Kasumi-1 (cell line): ENCODE measurements around the gene BTRC.
"Not testable (repeated sequence)": the region's sequence is repeated elsewhere in the genome, so short reads cannot be mapped to it uniquely, and the experiment has no call there.

Source experiments
- DNase-seq, 2 experiments: peaks; one replicate each; lab custom pipeline; 2025; lab: John Stamatoyannopoulos, UW

The BTRC gene

DNA sequence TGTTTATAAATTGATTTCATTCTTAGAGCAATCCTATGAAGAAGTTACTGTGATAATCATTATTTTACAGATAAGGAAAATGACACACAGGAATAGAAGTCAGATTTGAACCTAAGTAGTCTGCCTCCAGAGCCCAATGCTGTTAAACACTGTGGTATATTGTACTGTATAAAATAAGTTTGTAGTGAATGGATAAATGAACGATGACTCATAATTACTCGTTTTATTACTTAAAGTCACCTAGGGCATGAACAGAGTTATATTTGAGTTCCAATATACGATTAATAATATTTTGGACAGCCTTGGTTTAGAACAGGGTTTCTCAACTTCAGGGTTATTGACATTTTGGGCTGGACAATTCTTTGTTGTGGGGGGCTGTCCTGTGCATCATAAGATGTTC lies 7.8 kb upstream of the BTRC start:
- no peak for DNase-seq

DNA sequence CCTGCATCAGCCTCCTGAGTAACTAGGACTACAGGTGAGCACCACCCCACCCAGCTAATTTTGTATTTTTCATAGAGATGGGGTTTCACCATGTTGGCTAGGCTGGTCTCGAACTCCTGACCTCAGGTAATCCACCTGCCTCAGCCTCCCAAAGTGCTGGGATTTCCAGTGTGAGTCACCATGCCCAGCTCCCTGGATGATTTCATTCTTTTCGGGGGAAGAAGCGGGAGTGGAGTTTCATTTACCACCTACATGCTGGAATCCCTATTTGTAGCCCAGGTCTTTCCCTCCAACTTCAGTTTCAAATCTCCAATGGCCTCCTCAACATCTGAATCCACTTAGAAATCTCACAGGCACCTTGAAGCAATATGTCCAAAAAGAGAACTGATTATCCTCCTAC lies 2.9 kb upstream of the BTRC start:
- no peak for DNase-seq

DNA sequence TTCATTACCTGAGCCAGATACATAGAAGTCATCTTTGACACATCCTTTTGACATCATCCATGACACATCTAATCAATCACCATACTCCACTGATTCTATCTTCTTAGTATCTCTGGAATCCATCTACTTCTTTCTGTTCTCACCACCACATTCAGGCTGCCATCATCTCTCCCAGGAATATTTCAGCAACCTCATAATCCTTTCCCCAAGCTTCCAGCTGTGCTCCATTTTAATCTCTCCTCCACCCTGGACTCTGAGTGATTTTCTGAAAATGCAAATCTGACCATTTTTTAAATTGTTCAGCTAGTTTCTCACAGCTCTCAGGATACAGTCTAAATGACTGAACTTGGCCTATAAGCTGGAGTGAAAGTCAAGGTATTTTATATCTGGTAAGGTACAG lies 2.5 kb upstream of the BTRC start:
- DNase-seq = no peak

DNA sequence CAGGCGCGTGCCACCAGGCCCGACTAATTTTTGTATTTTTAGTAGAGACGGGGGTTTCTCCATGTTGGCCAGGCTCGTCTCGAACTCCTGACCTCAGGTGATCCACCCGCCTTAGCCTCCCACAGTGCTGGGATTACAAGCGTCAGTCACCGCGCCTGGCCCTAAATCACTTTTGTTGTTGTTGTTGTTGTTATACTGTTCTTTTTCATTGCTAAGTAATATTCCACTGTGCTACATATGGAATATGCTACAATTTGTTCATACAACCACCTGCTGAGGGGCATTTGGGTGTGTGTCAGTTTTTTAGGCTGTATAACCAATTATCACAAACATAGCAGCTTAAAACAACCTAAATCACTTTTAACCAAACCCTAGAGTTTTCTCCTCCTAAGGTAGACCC lies 1.1 kb upstream of the BTRC start:
- DNase-seq = not testable (repeated sequence)

DNA sequence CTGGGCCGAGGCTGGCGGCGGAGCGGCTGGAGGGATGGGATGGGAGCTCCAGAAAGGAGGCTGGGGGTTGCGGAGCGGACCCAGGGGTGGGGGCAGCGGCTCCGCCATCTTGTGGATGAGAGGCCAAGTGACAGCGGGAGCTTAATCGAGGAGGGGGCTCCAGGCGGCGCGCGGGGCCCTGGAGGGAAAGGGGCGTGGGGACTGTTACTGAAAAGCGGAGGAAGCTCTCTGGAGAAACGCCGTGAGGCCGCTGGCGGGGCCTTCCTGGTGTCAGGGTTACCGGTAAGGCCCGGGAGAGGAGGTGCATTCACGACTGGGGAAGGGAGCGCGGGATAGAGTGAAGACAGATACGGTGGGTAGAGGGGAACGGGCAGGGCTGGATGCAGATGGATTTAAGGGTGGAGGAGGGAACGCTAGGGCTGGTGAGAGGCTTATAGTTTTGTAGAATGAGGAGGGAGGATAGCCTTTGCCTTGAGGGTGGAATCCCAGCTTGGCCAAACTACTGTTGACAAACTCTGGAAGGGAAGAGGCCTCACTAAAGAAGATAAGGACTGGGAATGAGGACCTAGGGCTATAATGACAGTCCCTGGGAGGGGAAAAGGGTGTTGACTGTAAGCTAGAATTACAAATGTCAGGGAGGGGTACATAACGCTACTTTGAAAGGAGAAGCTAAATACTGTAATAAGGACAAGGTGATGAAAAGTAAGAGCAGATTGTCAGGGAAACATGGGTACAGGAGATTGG lies 535 bp downstream of the BTRC start:
- DNase-seq = peak; percentile 74 to 76

DNA sequence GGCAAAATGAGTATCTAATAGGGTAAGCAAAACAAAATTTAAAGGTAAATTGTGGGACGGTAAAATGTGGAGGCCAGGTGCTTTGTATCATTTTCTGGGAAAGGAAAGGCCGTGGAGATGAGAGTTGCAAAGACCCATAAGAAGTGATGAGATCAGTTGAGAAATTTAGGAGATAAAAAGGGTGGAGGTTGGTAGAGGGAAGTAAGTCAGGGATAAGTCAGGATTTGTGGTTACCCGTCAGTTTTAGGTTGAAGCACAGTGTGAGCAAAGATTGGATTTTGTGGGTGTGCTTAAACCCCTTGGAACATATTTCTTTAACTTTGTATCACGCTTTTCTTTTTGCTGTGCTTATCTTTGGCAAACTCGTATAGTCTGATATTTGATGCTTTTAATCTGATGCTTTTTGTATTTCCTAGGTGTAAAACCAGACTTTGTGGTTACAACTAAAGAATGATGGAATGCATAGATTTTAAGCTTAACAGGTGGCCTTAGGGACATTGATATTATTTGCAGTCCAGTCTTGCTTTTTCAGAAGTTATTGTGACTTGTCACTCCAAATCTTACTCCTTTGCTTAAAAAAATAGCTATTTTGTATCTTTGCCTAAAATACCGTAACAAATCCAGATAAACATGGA lies 1.2 kb downstream of the BTRC start:
- peak in 1 of 2 experiments; percentile 26 for DNase-seq

DNA sequence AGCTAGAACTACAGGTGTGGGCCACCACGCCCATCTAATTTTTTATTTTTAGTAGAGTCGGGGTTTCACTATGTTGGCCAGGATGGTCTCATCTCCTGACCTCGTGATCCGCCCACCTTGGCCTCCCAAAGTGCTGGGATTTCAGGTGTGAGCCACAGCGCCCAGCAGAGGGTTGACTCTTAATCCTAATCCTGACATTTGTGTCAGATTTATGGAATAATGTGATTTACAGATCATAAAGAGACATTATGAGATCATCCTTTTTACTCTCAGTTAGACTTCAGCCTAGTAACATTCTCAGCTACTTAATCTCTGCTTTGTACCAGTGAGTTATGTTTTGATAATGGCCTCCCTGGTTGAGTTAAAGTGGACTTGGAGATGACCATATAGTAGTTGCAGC lies 2.2 kb downstream of the BTRC start:
- DNase-seq = no peak

DNA sequence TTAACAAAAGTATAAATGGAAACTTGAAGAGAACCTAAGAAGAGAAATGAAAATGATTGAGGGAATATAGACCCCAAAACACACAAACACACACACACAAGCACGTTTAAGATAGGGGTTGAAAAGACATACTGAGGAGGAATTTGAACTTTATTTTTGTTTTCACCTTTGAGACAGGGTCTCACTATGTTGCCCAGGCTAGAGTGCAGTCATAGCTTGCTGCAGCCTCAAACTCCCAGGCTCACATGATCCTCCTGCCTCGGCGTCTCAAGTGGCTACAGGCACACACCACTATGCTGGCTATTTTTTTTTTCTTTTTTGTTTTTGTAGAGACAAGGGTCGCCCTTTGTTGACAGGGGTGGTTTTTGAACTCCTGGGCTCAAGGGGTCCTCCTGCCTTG lies 4.0 kb downstream of the BTRC start:
- no peak for DNase-seq

DNA sequence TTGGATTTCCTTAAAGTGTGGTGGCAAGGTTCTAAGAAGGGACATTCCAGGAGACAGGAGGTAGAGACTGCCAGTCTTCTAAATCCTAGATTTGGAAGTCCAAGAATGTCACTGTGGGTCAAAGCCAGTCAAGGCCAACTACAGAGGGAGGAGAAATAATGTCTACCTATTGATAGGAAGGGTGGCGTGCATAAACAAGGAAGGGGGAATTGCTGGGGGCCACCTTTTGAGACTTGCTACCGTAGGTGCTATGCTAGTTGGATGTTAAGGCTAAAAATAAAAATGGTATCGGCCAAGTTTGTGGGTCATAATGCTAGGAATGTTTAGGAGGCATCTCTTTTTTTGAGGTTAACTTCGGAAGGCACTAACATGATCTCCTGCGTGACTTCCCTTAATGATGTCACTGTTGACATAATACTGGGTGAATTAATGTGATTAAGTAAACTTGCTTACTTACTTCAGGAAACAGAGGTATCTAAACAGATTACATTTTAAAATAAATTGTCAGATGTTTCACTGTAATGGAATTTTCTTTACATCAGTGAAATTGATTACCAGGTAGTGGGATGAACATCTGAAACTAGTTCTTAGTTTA lies 4.8 kb downstream of the BTRC start:
- DNase-seq = no peak

DNA sequence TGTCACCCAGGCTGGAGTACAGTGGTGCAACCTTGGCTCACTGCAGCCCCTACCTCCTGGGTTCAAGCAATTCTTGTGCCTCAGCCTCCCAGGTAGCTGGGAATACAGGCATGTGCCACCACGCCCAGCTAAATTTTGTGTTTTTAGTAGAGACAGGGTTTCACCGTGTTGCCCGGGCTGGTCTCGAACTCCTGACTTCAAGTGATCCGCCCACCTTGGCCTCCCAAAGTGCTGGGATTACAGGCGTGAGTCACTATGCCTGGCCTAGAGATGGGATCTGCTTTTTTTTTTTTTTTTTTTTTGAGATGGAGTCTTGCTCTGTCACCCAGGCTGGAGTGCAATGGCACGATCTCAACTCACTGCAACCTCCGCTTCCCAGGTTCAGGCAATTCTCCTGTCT lies 6.1 kb downstream of the BTRC start:
- not testable (repeated sequence) for DNase-seq

DNA sequence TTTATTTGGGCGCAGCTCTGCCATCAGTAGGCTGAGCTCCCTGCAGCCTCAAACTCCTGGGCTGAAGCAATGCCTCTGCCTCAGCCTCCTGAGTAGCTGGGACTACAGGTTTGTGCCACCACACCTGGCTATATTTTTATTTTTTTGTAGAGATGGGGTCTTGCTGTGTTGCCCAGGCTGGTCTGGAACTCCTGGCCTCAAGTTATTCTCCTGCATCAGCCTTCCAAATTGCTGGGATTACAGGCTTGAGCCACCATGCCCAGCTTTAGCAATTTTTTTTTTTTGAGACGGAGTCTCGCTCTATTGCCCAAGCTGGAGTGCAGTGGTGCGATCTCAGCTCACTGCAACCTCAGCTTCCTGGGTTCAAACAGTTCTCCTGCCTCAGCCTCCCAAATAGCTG lies 6.9 kb downstream of the BTRC start:
- DNase-seq = not testable (repeated sequence)

DNA sequence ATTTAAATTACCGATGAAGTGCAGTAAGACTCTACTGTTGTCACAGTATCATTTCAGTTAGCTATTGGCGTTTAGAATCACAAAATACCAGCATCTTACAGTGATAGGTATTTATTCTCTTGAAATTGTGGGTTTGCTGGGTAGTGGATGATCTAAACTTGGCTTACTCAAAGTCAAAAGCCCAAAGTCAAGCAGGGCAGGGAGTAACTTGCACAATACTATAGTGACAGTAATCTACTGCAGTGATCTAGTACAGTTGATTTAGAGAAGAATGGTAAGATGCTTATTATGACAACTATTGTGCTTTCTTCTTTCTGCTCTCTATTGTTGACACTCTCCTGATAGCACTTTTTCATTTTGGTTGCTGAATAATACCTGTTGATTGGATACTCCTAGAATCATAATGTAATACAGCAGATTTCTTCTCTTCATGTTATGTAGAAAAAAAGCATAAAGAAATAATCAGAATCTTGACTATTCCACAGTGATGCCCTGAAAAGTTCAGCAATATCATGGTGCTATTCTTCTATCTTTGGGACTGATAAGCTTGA lies 10.0 kb downstream of the BTRC start:
- no peak for DNase-seq

DNA sequence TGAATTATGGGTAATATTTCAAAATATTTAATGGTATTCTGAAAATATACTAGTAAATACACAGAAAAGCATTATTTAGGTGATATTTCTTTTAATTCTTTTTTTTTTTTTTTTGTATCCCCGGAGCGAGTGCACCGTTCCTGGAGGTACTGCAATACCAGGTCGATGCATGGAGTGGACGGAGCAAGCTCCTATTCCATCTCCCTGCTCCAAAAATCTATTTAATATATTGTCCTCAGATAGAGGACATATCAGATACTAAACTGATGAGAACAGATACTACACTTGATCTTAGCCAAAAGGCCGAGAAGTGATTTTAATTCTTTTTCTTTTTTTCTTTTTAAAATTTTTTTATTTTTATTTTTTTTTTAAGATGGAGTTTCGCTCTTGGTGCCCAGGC lies 10.8 kb downstream of the BTRC start:
- DNase-seq = no peak

DNA sequence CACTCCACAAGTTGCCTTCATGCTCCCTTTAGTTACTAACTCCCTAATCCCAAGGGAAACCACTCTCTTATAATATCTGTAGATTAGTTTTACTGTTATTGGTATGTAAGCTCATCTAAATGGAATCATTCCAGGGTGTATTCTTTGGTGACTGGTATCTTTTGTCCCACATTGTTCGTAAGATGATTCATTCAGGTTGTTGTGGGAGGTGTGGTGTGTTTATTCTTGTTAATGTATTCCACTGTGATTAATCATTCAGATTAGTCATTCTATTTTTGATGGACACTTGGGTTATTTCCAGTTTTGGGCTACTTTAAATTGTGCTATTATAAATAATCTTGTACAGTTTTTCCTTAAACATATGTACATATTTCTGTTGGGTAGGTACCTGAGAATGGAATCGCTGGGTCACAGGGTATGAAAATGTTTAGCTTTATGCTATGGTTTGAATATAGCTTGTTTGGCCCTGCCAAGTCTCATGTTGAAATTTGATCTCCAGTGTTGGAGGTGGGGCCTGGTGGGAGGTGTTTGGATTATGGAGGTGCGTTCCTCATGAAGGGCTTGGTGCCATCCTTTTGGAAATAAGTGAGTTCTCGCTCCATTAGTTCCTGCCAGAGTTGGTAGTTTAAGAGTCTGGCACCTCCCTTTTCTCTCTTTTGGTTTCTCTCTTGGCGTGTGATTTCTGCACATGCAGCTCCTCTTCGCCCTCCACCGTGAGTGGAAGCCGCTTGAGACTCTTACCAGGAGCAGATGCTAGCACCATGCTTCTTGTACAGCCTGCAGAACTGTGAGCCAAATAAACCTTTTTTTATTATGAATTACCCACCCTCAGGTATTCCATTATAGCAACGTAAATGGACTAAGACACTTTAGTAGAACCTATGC lies 13.8 kb downstream of the BTRC start:
- no peak for DNase-seq

DNA sequence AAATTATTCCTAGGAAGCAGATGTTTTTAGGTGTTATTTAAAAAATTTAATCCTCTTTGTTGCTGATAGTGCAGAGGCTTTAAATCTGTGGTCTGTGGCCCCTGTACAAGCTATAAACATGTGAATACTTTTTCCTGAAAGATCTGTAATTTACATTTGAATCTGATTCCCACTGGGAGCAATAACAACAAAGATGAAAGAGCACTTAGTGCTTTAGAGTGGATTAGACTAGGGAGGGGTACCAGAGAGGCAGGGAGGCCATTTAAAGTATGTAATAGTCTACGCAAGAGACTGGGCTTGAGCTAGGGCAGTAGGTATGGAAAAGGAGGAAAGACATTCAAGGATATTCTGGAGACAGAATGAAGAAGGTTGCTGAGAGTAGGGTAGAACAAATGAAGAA lies 19.1 kb downstream of the BTRC start:
- no peak for DNase-seq

DNA sequence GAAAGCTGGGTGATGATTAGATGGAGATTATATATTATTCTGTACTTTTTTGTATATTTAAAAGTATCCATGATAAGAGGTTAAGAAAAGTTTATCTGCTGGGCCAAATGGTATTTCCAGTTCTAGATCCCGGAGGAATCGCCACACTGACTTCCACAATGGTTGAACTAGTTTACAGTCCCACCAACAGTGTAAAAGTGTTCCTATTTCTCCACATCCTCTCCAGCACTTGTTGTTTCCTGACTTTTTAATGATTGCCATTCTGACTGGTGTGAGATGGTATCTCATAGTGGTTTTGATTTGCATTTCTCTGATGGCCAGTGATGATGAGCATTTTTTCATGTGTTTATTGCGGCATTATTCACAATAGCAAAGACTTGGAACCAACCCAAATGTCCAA lies 20.0 kb downstream of the BTRC start:
- not testable (repeated sequence) for DNase-seq

DNA sequence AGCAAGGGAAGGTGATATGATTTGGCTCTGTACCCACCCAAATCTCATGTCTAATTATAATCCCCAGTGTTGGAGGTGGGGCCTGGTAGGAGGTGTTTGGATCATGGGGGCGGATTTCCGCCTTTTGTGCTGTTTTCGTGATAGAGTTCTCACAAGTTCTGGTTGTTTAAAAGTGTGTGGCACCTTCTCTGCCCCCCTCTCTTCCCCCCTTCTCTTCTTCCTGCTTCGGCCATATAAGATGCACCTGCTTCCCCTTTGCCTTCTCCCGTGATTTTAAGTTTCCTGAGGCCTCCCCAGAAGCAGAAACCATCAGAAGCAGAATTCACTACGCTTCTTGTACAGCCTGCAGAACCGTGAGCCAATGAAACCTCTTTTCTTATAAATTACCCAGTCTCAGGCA lies 21.1 kb downstream of the BTRC start:
- DNase-seq = no peak

DNA sequence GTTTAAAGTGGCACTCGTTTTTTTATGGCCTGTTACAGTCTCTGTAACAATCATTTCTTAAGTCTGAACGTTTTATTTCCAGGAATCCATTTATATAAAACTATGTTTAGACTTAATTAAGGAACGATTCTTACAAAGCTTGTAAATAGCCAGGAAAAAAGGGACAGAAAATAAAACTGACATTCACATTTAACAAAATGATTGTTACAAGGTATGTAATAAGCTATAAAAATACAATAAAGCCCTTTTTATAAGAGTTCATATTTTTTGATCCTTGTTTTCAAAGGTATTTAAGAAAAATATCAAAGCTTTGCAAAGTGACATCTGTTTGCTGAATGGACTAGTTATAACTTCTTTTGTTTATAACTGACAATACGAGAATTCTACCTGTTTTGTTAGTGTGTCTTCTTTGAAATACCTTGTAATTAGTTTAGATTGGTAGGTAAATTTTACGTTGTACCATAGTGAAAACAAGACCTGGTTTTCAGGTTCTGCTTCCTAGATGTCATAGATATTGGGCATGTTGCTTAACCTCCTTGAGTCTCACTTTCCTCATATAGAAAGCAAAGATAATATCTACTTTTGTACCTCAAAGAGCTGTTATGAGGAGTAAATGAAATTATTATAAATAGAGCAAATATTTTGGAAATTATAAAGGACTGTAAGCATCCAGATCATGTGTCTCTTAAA lies 25.8 kb downstream of the BTRC start:
- DNase-seq = no peak

DNA sequence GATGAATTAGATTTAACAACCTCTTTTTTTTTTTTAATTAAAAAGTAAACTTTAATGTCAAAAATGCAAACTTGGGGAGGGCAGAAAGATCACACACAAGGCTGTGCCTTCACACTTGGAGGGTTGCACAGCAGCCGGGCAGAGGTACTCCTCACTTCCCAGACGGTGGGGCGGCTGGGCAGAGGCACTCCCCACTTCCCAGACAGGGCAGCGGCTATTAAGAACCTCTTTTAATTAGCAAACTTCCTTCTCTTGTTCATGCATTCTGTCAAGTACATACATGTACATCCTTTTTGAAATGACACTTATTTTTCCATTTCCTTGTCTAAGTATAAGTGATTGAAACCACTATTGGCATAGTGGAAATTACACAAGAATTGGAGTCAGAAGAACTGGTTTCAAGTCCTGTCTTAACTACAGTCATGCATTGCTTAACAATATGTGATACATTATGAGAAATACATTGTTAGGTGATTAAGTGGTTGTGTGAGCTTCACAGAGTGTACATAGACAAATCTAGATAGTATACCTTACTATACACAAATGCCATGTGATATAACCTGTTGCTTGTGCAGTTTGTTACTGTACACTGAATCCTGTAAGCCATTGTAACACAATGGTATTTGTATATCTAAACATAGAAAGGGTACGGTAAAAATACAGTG lies 26.5 kb downstream of the BTRC start:
- no peak for DNase-seq

DNA sequence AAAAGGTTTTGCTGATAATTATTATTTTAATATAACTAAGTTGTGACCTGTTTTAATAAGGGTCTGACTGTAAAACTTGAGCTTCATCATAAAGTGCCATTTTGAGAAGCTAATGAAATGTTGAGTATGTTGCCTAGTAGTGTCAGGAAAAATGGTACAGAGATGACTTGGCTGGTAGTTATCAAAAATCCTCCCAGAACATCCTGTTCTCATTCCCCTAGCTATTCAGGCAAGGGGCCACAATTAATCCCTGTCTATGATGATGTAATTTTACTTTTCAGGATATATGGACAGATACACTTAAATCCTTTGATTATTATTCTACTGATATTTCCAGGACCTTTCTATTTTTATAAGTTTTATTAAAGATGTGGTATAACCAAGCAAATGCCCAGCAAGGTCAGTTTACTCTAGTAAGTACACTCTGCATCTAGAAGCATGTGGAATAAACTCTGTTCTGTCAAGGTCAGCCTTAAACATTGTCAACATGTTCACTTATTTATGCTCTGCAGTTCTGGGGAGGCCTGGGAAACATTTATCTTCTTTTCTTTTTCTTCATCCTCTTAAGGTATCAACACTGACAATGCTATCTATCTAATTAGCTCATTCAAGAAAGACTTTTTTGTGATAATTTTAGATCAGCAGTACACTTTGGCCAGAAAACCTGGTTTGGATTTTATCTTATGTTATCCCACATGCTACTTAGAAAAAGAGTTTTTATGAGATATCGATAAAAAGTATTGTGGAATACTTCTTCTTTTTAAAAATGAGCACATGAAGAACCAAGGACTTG lies 32.1 kb downstream of the BTRC start:
- no peak for DNase-seq
